Gastrocnemius medialis (tissue), 4 donors: ENCODE data around the gene SERTAD3. TPM values are rescaled to one million over a fixed set of nuclear protein-coding genes. Genes with fewer than 3 reads are reported as not detected.
"Not testable (repeated sequence)": the region's sequence is repeated elsewhere in the genome, so short reads cannot be mapped to it uniquely, and the experiment has no call there.

Experiments used
- ATAC-seq, 2 donors: fragments of 150-250 bp; one replicate each; pipeline ENCODE4 v1.9.1; 2016
- DNase-seq, 2 donors: peaks; one replicate each; pipeline ENCODE4 v3.0.0-alpha.2; 2019
- H3K27ac ChIP-seq, 4 donors: fragments of 200-600 bp; sonication (generic); 1 replicate in 1 of 4; 2 replicates in 3 of 4; pipeline ENCODE4 v1.5.1; 2016 to 2018; ENCODE audit warnings: mild to moderate bottlenecking in 2 of 4, moderate library complexity in 1 of 4
- H3K27me3 ChIP-seq, 3 donors: fragments of 200-600 bp; sonication (generic) in 2 of 3; 1 replicate in 1 of 3; 2 replicates in 2 of 3; pipeline versions ENCODE4 v1.5.1 to v1.6.0; 2016 to 2019; ENCODE audit warnings: mild to moderate bottlenecking in 1 of 3, moderate library complexity in 1 of 3
- H3K36me3 ChIP-seq, 2 donors: fragments of 200-600 bp; sonication (generic) in 1 of 2; one replicate each; pipeline ENCODE4 v1.5.1; 2017 to 2018
- H3K4me1 ChIP-seq, 2 donors: fragments of 200-600 bp; sonication (generic) in 1 of 2; one replicate each; pipeline ENCODE4 v1.5.1; 2016 to 2017; ENCODE audit warnings: mild to moderate bottlenecking in 2 of 2
- H3K4me3 ChIP-seq, 4 donors: fragments of 200-600 bp; sonication (generic) in 3 of 4; 1 replicate in 1 of 4; 2 replicates in 3 of 4; pipeline ENCODE4 v1.5.1; 2016 to 2019; ENCODE audit warnings: mild to moderate bottlenecking in 2 of 4
- H3K9me3 ChIP-seq, 3 donors: fragments of 200-600 bp; sonication (generic) in 2 of 3; 1 replicate in 1 of 3; 2 replicates in 2 of 3; pipeline ENCODE4 v1.5.1; 2016 to 2019
- CTCF ChIP-seq, 5 experiments: fragments of 450-650 bp in 3 of 5; fragments of 200-600 bp in 2 of 5; sonication (generic) in 2 of 5; IDR thresholded peaks in 4 of 5; conservative IDR thresholded peaks in 1 of 5; 1 replicate in 4 of 5; 2 replicates in 1 of 5; pipeline ENCODE4 v1.5.1; 2016 to 2019; ENCODE audit warnings: antibody characterized with exemption in 5 of 5, mild to moderate bottlenecking in 3 of 5, moderate library complexity in 3 of 5
- POLR2A ChIP-seq, 2 donors: fragments of 450-650 bp; IDR thresholded peaks; one replicate each; pipeline ENCODE4 v1.6.1; 2017; ENCODE audit warnings: antibody characterized with exemption in 2 of 2, mild to moderate bottlenecking in 2 of 2, moderate library complexity in 2 of 2
- in situ Hi-C, 4 donors: fragments of 200-750 bp; cut with MboI; loops; one replicate each; pipeline versions ENCODE4 v1.15.0 to v1.8.0; 2017; ENCODE audit warnings: low sequenced_read_pairs in 4 of 4
- intact Hi-C: fragments of 100-400 bp; cut with DNase I; formaldehyde crosslinking; loops from one replicate; pipeline ENCODE4 v1.15.1; 2023; ENCODE audit warnings: low total_unique reads
- total RNA-seq, 4 donors: library from RNA; depleted of rRNA; stranded (reverse); fragments of >200 nt; gene quantifications; one replicate each; pipeline versions ENCODE4 v1.1.0 to v1.2.3, GENCODE V29; 2016

SERTAD3 gene
- total RNA-seq, 4 donors from 2014 or later, result 12.7 to 24.4 (median 18.1) TPM

DNA sequence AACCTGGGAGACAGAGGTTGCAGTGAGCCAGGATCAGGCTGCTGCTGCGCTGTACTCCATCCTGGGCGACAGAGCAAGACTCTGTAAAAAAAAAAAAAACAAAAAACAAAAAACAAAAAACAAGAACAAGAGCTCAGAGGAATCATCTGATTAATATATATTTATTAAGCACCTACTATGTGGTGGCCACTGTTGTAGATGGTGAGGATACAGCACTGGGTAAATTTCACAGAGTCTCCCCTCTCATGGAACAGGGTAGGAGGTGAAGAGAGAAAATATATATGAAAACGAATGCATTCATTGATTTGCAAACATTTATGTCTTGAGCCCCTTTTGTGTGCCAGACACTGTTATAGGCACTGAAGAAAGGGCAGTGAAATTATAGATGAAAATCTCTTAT lies 12.4 kb downstream of the SERTAD3 start:
- H3K9me3 ChIP-seq, result no peaks in the 10 kb centered on the region
- no peak for TF ChIP-seq POLR2A (IDR thresholded peaks at IDR 0.05)
- TF ChIP-seq CTCF (IDR thresholded peaks at IDR 0.05 in 4 of 5, conservative IDR thresholded peaks at IDR 0.05 in 1 of 5), result no peak
- no peaks in the 10 kb centered on the region for H3K36me3 ChIP-seq
- no peaks in the 10 kb centered on the region for H3K27me3 ChIP-seq
- DNase-seq (no peak), ATAC-seq (no peak)
- in situ Hi-C loops (no loop called here), intact Hi-C loops (no loop called here)
- no peak overlapping the region for H3K4me3 ChIP-seq
- H3K27ac ChIP-seq, result peak overlapping the region in 2 of 4 donors; percentile 93 to 97
- H3K4me1 ChIP-seq, result peaks cover 7 to 16% of the 10 kb centered on the region in 2 donors

DNA sequence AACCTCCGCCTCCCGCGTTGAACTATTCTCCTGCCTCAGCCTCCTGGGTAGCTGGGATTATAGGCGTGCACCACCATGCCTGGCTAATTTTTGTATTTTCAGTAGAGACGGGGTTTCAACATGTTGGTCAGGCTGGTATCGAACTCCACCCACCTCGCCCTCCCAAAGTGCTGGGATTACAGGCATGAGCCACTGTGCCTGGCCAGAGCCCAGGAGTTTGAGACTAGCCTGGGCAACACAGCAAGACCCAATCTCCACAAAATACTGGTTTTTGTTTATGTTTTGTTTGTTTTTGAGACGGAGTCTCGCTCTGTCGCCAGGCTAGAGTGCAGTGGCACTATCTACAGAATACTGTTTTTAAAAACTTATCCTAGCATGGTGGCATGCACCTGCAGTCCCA lies 13.9 kb downstream of the SERTAD3 start:
- H3K4me3 ChIP-seq, in situ Hi-C loops, H3K36me3 ChIP-seq, H3K27me3 ChIP-seq, intact Hi-C loops, H3K27ac ChIP-seq, ATAC-seq, DNase-seq, H3K9me3 ChIP-seq: not testable (repeated sequence)
- H3K4me1 ChIP-seq, result peaks cover 7 to 16% of the 10 kb centered on the region in 2 donors

GRCh38 chr19:40428197-40428596 lies 15.9 kb downstream of the SERTAD3 start:
- H3K27me3 ChIP-seq, H3K4me3 ChIP-seq, H3K36me3 ChIP-seq, H3K9me3 ChIP-seq, DNase-seq, H3K27ac ChIP-seq, in situ Hi-C loops, ATAC-seq: not testable (repeated sequence)
- peaks cover 22 to 23% of the 10 kb centered on the region in 2 donors for H3K4me1 ChIP-seq
- intact Hi-C loops, result loop anchor here (10.0 kb wide), 1 partner anchor 1023 kb away; the partner anchor contains the start of gene ZFP36

DNA sequence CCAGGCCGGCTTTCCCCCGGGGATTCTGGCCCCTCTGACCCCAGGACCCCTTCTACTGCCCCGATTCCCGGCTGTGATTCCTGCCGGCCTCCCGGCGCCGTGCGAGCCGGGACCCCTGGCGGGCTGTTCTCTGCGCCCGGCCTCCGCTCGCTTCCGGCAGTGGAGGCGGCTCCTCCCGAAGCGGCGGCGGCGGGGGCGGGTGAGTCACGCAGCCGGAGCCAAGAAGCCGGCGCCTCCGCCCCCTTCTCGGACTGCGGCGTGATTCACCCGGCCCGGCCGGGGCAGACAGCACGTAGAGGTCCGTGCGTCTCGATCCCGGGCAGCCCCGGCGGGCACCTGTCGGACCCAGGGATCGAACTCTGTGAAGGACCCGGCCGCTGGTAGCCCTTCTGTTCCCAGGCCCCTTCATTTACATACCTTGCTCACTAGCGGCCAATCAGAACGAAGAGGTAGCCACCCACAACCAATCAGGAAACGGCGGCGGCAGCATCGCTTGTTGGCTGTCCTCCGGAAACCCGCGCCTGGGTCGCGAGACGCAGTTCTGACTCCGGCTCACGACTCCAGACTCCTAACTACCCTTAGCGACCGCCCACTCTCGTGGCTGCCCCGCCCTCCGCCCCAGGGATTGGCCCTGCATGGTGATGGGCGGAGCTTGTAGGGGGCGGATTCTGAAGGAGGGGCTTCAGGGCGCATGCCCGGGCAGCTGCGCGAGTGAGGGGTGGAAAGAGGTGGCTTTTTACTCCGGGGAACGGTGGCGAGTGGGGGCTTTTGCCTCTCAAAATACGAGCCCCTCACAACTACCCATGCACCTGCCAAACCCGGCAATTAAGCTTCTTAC lies 18.5 kb downstream of the SERTAD3 start, which contains the start of gene SERTAD1:
Gene SERTAD1 (minus strand): TSS at position 543 of the 838 bp plus-strand sequence. CDS start 2,446 bp downstream, outside the sequence.
- H3K4me1 ChIP-seq, result peaks cover 32 to 34% of the 10 kb centered on the region in 2 donors
- H3K9me3 ChIP-seq, result no peaks in the 10 kb centered on the region
- ATAC-seq, result peak; percentile 82 to 87
- peaks cover 0 to 13% of the 10 kb centered on the region in 2 donors for H3K36me3 ChIP-seq
- H3K27ac ChIP-seq, result peak within 1 kb of the TSS; percentile 98 to 100 (median 99)
- peak within 1 kb of the TSS; percentile 78 to 94 (median 84) for H3K4me3 ChIP-seq
- no peaks in the 10 kb centered on the region for H3K27me3 ChIP-seq
- intact Hi-C loops (loop anchor here (10.0 kb wide), 1 partner anchor 1021 kb away; the partner anchor contains the start of gene ZFP36), in situ Hi-C loops (no loop called here)
- TF ChIP-seq CTCF (IDR thresholded peaks at IDR 0.05 in 4 of 5, conservative IDR thresholded peaks at IDR 0.05 in 1 of 5) (peak in 4 of 5 experiments; percentile 66 to 97 (median 90)), POLR2A (IDR thresholded peaks at IDR 0.05) (peak; percentile 100)
- peak; percentile 99 to 100 for DNase-seq

DNA sequence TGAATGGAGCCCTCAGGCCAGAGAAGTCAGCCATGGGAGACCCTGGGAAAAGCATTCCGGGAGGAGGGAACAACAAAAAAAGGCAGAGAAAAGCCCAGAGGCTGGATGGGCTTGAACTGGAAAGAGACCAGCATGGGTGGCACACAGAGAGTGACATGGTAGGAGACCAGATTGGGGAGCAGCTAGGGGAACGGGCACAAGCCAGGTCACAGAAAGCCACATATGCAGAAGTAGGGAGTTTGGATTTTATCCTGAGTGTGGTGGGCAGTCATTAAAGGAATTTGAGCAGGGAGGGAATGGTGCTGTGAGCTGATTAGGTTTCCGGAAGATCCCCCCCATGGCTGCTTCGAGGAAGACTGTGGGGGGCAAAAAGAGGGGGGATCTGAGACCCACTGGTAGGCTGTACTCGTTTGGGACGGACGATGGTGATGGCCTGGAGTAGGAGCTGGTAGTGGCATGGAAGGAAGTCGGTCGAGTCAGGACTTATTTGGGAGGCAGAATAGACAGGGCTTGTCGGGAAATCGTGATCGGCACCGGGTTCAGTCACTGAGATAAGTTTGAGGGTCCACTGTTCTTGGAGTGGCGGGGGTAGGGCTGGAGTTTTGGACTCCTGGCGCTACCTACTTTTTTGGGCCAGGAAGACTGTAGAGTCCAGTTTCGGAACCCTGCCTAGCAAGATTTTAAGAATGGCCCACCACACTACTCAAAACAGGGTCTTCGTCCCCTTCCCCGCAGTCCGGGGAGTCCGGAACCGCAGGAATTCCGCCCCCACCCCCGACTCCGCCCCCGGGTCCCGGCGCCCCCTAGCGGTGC lies 19.3 kb downstream of the SERTAD3 start:
- TF ChIP-seq POLR2A (IDR thresholded peaks at IDR 0.05) (no peak), CTCF (IDR thresholded peaks at IDR 0.05 in 4 of 5, conservative IDR thresholded peaks at IDR 0.05 in 1 of 5) (peak in 1 of 5 experiments; percentile 93)
- DNase-seq (peak in 1 of 2 donors; percentile 45), ATAC-seq (peak; percentile 12 to 22)
- Histone ChIP-seq H3K36me3 (peaks cover 0 to 13% of the 10 kb centered on the region in 2 donors), H3K27ac (peak overlapping the region; percentile 98 to 100 (median 99)), H3K27me3 (no peaks in the 10 kb centered on the region), H3K4me1 (peaks cover 35 to 38% of the 10 kb centered on the region in 2 donors), H3K9me3 (no peaks in the 10 kb centered on the region), H3K4me3 (peak overlapping the region; percentile 78 to 94 (median 84))
- intact Hi-C loops, result loop anchor here (5.0 to 10.0 kb wide), 3 partner anchors 78 to 1020 kb away; partner anchors contain the start of genes C19orf47, COQ8B, ITPKC and PLD3
- in situ Hi-C loops, result no loop called here
